Measurements from ENCODE around the gene FAM229B.

DNA sequence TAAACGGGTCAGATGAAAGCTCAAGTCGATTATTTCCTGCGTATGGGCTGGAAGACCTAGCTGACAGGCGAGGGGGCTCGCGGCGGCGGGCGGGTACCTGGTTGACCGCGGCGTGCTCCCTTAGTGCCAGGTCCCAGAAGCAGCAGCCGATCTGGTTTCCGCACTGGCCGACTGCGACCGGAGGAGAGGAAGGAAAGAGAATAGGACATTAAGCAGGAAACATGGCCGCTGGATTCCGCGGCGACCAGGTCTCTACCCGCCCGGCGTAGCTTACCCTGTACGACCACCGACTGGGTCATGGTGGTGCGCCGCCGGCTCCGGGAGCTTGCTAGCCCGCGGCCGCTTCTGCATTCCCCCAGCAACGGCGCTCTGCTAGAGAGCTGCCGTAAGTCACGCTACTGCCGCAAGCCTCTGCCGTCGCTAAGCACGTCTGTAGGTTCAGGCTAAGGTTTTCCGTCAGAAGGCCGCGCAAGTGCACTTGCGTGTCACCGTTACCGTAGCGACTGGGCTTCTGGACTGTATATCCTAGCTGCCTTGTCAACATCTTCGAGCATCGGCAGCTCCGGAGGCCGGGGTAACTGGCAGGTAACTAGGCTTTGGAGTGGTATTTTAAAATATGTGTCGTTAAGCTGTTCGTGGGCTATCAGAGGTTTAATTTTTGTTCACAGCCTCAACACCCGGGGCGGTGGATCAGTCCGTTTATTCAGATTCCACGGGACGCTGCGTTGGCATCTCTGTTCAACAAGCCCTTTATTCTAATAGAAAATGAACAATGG, at the start of gene FAM229B, which contains the start of gene TUBE1:
- TF ChIP-seq CTCF (conservative IDR thresholded peaks at IDR 0.05) (no peak), EZH2 (IDR thresholded peaks at IDR 0.05; ENCODE audit: low read depth) (no peak)
